Glutamatergic neuron (in vitro differentiated cells): ENCODE measurements around the gene ANKZF1. TPM values are rescaled to one million over a fixed set of nuclear protein-coding genes. Genes with fewer than 3 reads are reported as not detected.
A peak's percentile ranks its signal among the peaks of the same experiment; 100 is the strongest.

Source experiments
- DNase-seq: peaks from one replicate; pipeline ENCODE4 v3.0.0; 2022
- H3K27ac Mint-ChIP-seq: one replicate; pipeline ENCODE4 v1.8.0; 2020; ENCODE audit warnings: mild to moderate bottlenecking, mixed read lengths, inconsistent platforms; ENCODE audit not compliant: unreplicated experiment
- H3K27me3 Mint-ChIP-seq: one replicate; pipeline ENCODE4 v1.8.0; 2020; ENCODE audit warnings: mild to moderate bottlenecking, moderate library complexity, mixed read lengths, inconsistent platforms; ENCODE audit not compliant: unreplicated experiment
- H3K36me3 Mint-ChIP-seq: one replicate; pipeline ENCODE4 v1.8.0; 2020; ENCODE audit warnings: mild to moderate bottlenecking, mixed read lengths, inconsistent platforms; ENCODE audit not compliant: unreplicated experiment
- H3K4me1 Mint-ChIP-seq: one replicate; pipeline ENCODE4 v1.8.0; 2020; ENCODE audit warnings: mild to moderate bottlenecking, low read depth, mixed read lengths, inconsistent platforms; ENCODE audit not compliant: unreplicated experiment
- H3K4me3 Mint-ChIP-seq: one replicate; pipeline ENCODE4 v1.8.0; 2020; ENCODE audit warnings: mild to moderate bottlenecking, mixed read lengths, inconsistent platforms; ENCODE audit not compliant: unreplicated experiment
- H3K9me3 Mint-ChIP-seq: one replicate; pipeline ENCODE4 v1.8.0; 2020; ENCODE audit warnings: mild to moderate bottlenecking, moderate library complexity, mixed read lengths, inconsistent platforms; ENCODE audit not compliant: unreplicated experiment
- CTCF ChIP-seq: fragments of 200-600 bp; sonication (generic); IDR thresholded peaks from one replicate; pipeline ENCODE4 v1.5.0; 2021; ENCODE audit not compliant: partially characterized antibody, unreplicated experiment
- total RNA-seq: library from RNA; stranded (reverse); fragmentation: NEBNext Ultra II Directional; extraction: Animal tissue kit (Norgen Biotek cat#: 25700); gene quantifications from one replicate; pipeline ENCODE4 v1.2.1, GENCODE V29; 2021; ENCODE audit not compliant: unreplicated experiment

The ANKZF1 gene
- total RNA-seq, 1 donor from 2014 or later, result 95.8 TPM

- Mint-ChIP-seq H3K9me3 (peaks cover 15% of the 10 kb centered on the region), H3K27ac (no peak overlapping the region), H3K27me3 (peaks cover 7% of the 10 kb centered on the region), H3K4me1 (peaks cover 11% of the 10 kb centered on the region), H3K4me3 (no peak overlapping the region), H3K36me3 (no peaks in the 10 kb centered on the region)
- TF ChIP-seq CTCF, result no peak
- no peak for DNase-seq
Measured at GRCh38 chr2:219214786-219215185, 14.8 kb upstream of the ANKZF1 start.

- Mint-ChIP-seq H3K4me3 (no peak overlapping the region), H3K4me1 (peaks cover 11% of the 10 kb centered on the region), H3K27me3 (peaks cover 7% of the 10 kb centered on the region), H3K36me3 (no peaks in the 10 kb centered on the region), H3K9me3 (peaks cover 15% of the 10 kb centered on the region), H3K27ac (no peak overlapping the region)
- TF ChIP-seq CTCF, result no peak
- no peak for DNase-seq
Measured at GRCh38 chr2:219215871-219216534, 13.6 kb upstream of the ANKZF1 start.

- Mint-ChIP-seq H3K9me3 (peaks cover 15% of the 10 kb centered on the region), H3K27ac (peak overlapping the region; percentile 82), H3K4me1 (peaks cover 11% of the 10 kb centered on the region), H3K4me3 (peak overlapping the region; percentile 75), H3K36me3 (peaks cover 3% of the 10 kb centered on the region), H3K27me3 (peaks cover 10% of the 10 kb centered on the region)
- no peak for TF ChIP-seq CTCF
- DNase-seq, result no peak
Measured at GRCh38 chr2:219216535-219216915, 13.1 kb upstream of the ANKZF1 start.

- Mint-ChIP-seq H3K9me3 (peaks cover 12% of the 10 kb centered on the region), H3K27me3 (peaks cover 12% of the 10 kb centered on the region), H3K27ac (peak overlapping the region; percentile 98), H3K36me3 (peaks cover 5% of the 10 kb centered on the region), H3K4me1 (peaks cover 11% of the 10 kb centered on the region), H3K4me3 (peak overlapping the region; percentile 93)
- no peak for DNase-seq
- TF ChIP-seq CTCF, result no peak
Measured at GRCh38 chr2:219218217-219218731, 11.3 kb upstream of the ANKZF1 start.
